DND-41 (cell line): ENCODE results near the gene BAG5.
A peak's percentile ranks its signal among the peaks of the same experiment; 100 is the strongest.

ENCODE experiments used
- CTCF ChIP-seq: IDR thresholded peaks from 2 replicates; pipeline ENCODE4 v1.5.1; 2012; ENCODE audit warnings: borderline replicate concordance, low read length, moderate library complexity, mild to moderate bottlenecking; ENCODE audit not compliant: poor library complexity, severe bottlenecking; ENCODE audit errors: extremely low read depth
- EZH2 ChIP-seq: IDR thresholded peaks from 3 replicates; pipeline ENCODE4 v1.6.1; 2012; ENCODE audit warnings: borderline replicate concordance, low read depth, mild to moderate bottlenecking, moderate library complexity, low read length, inconsistent platforms; ENCODE audit not compliant: severe bottlenecking

- TF ChIP-seq CTCF (peak; percentile 98), EZH2 (no peak)
These were observed 43.9 kb downstream of the BAG5 start for GRCh38 chr14:103518422-103519042.
